ENCODE measurements around the gene CH25H.

The CH25H gene

DNA sequence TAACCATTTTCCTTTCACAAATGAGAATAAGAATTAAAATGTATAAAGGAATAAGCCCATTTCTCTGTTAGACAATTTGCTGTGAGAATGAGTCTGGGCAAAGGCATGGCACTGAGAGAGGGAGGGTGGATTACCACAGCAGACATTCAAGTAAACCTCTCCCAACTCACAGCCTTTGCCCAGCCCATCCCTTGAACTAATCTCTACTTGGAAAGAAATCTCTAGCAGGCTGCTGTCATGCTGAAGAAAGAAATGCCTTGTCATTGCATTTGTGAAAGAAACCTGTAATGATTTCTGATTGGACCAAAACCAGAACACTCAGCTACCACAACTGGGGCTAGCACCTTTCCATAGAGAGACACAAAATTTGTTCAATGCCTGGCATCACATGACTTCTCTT is 39.2 kb downstream of the CH25H start:
- no peak for DNase-seq
- in situ Hi-C loops (cut with HindIII; ENCODE audit: low pct_ligation_motif_present, low pct_unique_long_range_greater_than_20kb, low sequenced_read_pairs) = no loop called here

- in situ Hi-C loops (cut with HindIII; ENCODE audit: low pct_ligation_motif_present, low pct_unique_long_range_greater_than_20kb, low sequenced_read_pairs) = no loop called here
- DNase-seq = no peak
Measured at GRCh38 chr10:89165923-89166322, 41.2 kb downstream of the CH25H start.

GRCh38 chr10:89164920-89165319 is 42.2 kb downstream of the CH25H start:
- in situ Hi-C loops (cut with HindIII; ENCODE audit: low pct_ligation_motif_present, low pct_unique_long_range_greater_than_20kb, low sequenced_read_pairs) = no loop called here
- no peak for DNase-seq

GRCh38 chr10:89164080-89164479 is 43.0 kb downstream of the CH25H start:
- in situ Hi-C loops (cut with HindIII; ENCODE audit: low pct_ligation_motif_present, low pct_unique_long_range_greater_than_20kb, low sequenced_read_pairs) = no loop called here
- no peak for DNase-seq

DNA sequence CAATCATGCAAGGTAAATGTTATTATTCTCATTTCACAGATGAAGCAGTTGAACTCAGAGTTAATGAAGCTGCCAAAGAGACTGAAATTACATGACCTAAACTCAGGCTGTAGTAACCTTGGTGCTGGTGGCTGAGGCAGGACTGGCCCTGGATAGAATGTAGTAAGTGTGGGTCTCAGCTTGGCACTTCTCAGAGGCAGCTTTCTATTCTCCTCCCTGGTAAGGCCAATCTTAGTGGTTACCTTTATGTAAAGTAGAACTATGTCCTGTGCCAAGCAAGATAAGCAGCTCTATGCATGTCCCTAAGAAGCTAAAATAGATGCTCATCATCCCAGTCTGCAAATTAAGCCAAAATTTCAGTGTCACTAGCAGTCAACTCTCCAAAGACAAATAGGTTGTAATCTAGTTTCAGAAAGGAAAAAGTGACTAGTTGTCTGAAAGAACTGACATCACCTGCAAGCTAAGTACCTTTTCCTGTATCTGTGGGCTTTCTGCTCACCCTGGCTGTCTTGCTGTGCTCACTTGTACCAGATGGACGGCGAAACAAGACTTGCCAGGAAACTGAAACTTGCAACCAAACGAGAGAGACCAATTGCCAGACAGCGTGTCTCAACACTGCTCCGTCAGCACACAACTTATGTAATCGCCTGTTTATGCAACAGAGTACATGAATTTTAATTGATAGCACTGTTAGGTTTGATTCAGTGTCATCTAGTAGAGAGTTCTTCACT is 43.7 kb downstream of the CH25H start:
- in situ Hi-C loops (cut with HindIII; ENCODE audit: low pct_ligation_motif_present, low pct_unique_long_range_greater_than_20kb, low sequenced_read_pairs) = no loop called here
- DNase-seq = no peak

GRCh38 chr10:89162596-89162995 is 44.5 kb downstream of the CH25H start:
- in situ Hi-C loops (cut with HindIII; ENCODE audit: low pct_ligation_motif_present, low pct_unique_long_range_greater_than_20kb, low sequenced_read_pairs) = no loop called here
- DNase-seq = no peak

- in situ Hi-C loops (cut with HindIII; ENCODE audit: low pct_ligation_motif_present, low pct_unique_long_range_greater_than_20kb, low sequenced_read_pairs) = no loop called here
- DNase-seq = no peak
Measured at GRCh38 chr10:89160339-89160738, 46.8 kb downstream of the CH25H start.

GRCh38 chr10:89159761-89160160 is 47.4 kb downstream of the CH25H start:
- DNase-seq = no peak
- in situ Hi-C loops (cut with HindIII; ENCODE audit: low pct_ligation_motif_present, low pct_unique_long_range_greater_than_20kb, low sequenced_read_pairs) = no loop called here

- no peak for DNase-seq
- in situ Hi-C loops (cut with HindIII; ENCODE audit: low pct_ligation_motif_present, low pct_unique_long_range_greater_than_20kb, low sequenced_read_pairs) = no loop called here
Measured at GRCh38 chr10:89159316-89159715, 47.8 kb downstream of the CH25H start.

DNA sequence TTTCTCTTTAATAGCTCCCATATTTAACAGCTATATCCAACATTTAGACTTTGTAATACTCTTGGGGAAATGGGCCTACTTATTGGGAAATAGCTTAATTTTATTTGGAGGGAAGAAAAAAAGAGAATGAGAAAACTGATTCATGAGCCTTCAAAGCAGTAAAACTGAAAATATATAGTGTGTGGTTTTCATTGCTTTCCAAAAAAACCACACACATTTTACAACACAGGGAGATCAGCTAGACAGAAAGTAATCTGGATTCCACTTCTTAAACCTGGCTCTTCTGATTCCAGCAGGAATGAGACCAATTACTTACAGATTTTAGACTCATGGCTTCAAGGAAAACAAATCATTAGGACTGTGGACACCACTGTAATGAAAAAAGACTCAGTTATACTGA is 48.7 kb downstream of the CH25H start:
- DNase-seq = no peak
- in situ Hi-C loops (cut with HindIII; ENCODE audit: low pct_ligation_motif_present, low pct_unique_long_range_greater_than_20kb, low sequenced_read_pairs) = no loop called here

- no peak for DNase-seq
- in situ Hi-C loops (cut with HindIII; ENCODE audit: low pct_ligation_motif_present, low pct_unique_long_range_greater_than_20kb, low sequenced_read_pairs) = no loop called here
Measured at GRCh38 chr10:89156161-89156835, 50.8 kb downstream of the CH25H start.

All from ACHN (cell line).